H1 (cell line): ENCODE measurements around the gene C17orf107. TPM values are rescaled to one million over a fixed set of nuclear protein-coding genes. Genes with fewer than 3 reads are reported as not detected.
A peak's percentile ranks its signal among the peaks of the same experiment; 100 is the strongest.

ENCODE experiments used
- CBX5 ChIP-seq: fragments of 300-800, 300-1000 bp; sonication (generic); IDR thresholded peaks from 2 replicates; pipeline ENCODE4 v1.7.1; 2016; ENCODE audit warnings: antibody characterized with exemption, low read length, low read depth
- CEBPB ChIP-seq: IDR thresholded peaks from 2 replicates; pipeline ENCODE4 v1.6.1; 2012; ENCODE audit warnings: low read depth, low read length
- CHD1 ChIP-seq: IDR thresholded peaks from 2 replicates; pipeline ENCODE4 v1.6.1; 2012; ENCODE audit warnings: low read depth, low read length, improper control_type of control experiment
- CREB1 ChIP-seq: IDR thresholded peaks from 2 replicates; pipeline ENCODE4 v1.6.1; 2012; ENCODE audit warnings: inconsistent platforms
- CTCF ChIP-seq, 3 experiments: IDR thresholded peaks; 1 replicate in 2 of 3; 2 replicates in 1 of 3; pipeline versions ENCODE4 v1.5.1 to v1.6.1; 2011; ENCODE audit warnings: low read length in 3 of 3, mild to moderate bottlenecking in 3 of 3, inconsistent platforms in 2 of 3, low read depth in 1 of 3, moderate library complexity in 1 of 3; ENCODE audit not compliant: insufficient read depth in 1 of 3; ENCODE audit errors: control extremely low read depth in 1 of 3
- E2F6 ChIP-seq: IDR thresholded peaks from 2 replicates; pipeline ENCODE4 v1.6.1; 2012; ENCODE audit warnings: inconsistent platforms
- JUN ChIP-seq: IDR thresholded peaks from 2 replicates; pipeline ENCODE4 v1.6.1; 2011; ENCODE audit warnings: low read depth, mild to moderate bottlenecking, improper control_type of control experiment, low read length
- MAFK ChIP-seq: IDR thresholded peaks from 2 replicates; pipeline ENCODE4 v1.6.1; 2012; ENCODE audit warnings: low read depth, mild to moderate bottlenecking, improper control_type of control experiment, low read length
- NANOG ChIP-seq: IDR thresholded peaks from 2 replicates; pipeline ENCODE4 v1.6.1; 2011; ENCODE audit warnings: low read length, low read depth, mild to moderate bottlenecking, inconsistent platforms; ENCODE audit not compliant: insufficient read depth, poor library complexity, severe bottlenecking
- NRF1 ChIP-seq: IDR thresholded peaks from 2 replicates; pipeline ENCODE4 v1.6.1; 2011; ENCODE audit warnings: mild to moderate bottlenecking, low read depth, low read length, improper control_type of control experiment
- PHF8 ChIP-seq: fragments of 200-600 bp; sonication (generic); conservative IDR thresholded peaks from 2 replicates; pipeline ENCODE4 v1.7.1; 2012; ENCODE audit warnings: low read depth, mild to moderate bottlenecking, inconsistent platforms, low read length, moderate library complexity
- POLR2A ChIP-seq, 2 experiments: IDR thresholded peaks; 1 replicate in 1 of 2; 2 replicates in 1 of 2; pipeline ENCODE4 v1.6.1; 2011; ENCODE audit warnings: low read depth in 2 of 2, low read length in 2 of 2, mild to moderate bottlenecking in 2 of 2; ENCODE audit errors: control extremely low read depth in 1 of 2
- POU5F1 ChIP-seq: IDR thresholded peaks from 2 replicates; pipeline ENCODE4 v1.6.1; 2011; ENCODE audit warnings: low read depth, mild to moderate bottlenecking, low read length, moderate library complexity
- RFX5 ChIP-seq: IDR thresholded peaks from 2 replicates; pipeline ENCODE4 v1.6.1; 2011; ENCODE audit warnings: low read depth, low read length, improper control_type of control experiment, borderline replicate concordance
- RNF2 ChIP-seq: fragments of 200-900, 300-1000 bp; sonication (generic); IDR thresholded peaks from 2 replicates; pipeline ENCODE4 v1.7.1; 2016; ENCODE audit warnings: borderline replicate concordance, low read depth, mild to moderate bottlenecking, antibody characterized with exemption, low read length; ENCODE audit not compliant: poor library complexity, severe bottlenecking; ENCODE audit errors: missing control alignments
- SAP30 ChIP-seq: fragments of 300-600 bp; sonication (generic); IDR thresholded peaks from 2 replicates; pipeline ENCODE4 v1.7.1; 2012; ENCODE audit warnings: low read length, moderate library complexity, mild to moderate bottlenecking, inconsistent platforms; ENCODE audit not compliant: insufficient read depth, insufficient replicate concordance
- SIX5 ChIP-seq: IDR thresholded peaks from 2 replicates; pipeline ENCODE4 v1.6.1; 2011; ENCODE audit warnings: mild to moderate bottlenecking, low read depth, low read length
- SP1 ChIP-seq: IDR thresholded peaks from 2 replicates; pipeline ENCODE4 v1.6.1; 2011; ENCODE audit warnings: low read depth, low read length
- SP2 ChIP-seq: IDR thresholded peaks from 2 replicates; pipeline ENCODE4 v1.6.1; 2012; ENCODE audit warnings: mild to moderate bottlenecking, low read length, inconsistent platforms
- TAF1 ChIP-seq: IDR thresholded peaks from 2 replicates; pipeline ENCODE4 v1.6.1; 2011; ENCODE audit warnings: mild to moderate bottlenecking, low read depth, low read length
- TBP ChIP-seq: IDR thresholded peaks from 2 replicates; pipeline ENCODE4 v1.6.1; 2011; ENCODE audit warnings: low read depth, low read length, improper control_type of control experiment
- ZNF274 ChIP-seq: IDR thresholded peaks from 2 replicates; pipeline ENCODE4 v1.7.0; 2012; ENCODE audit warnings: low read length, borderline replicate concordance; ENCODE audit errors: extremely low read depth
- polyA plus RNA-seq, 7 experiments: library from polyadenylated mRNA; depleted of rRNA in 3 of 7; stranded (reverse) in 5 of 7; unstranded in 2 of 7; fragments of >200 nt in 5 of 7; fragments of 200-250 nt in 2 of 7; gene quantifications; 1 replicate in 5 of 7; 2 replicates in 1 of 7; 4 replicates in 1 of 7; pipeline versions ENCODE4 v1.2.1 to v1.2.3, GENCODE V29; 2011 to 2013; ENCODE audit warnings: missing spikeins in 2 of 7, mixed read lengths in 2 of 7
- total RNA-seq: library from RNA; stranded (reverse); fragmentation: NEBNext Ultra II Directional; extraction: Animal tissue kit (Norgen Biotek cat#: 25700); gene quantifications from 2 replicates; pipeline ENCODE4 v1.2.1, GENCODE V29; 2021

Gene C17orf107
- total and polyA plus RNA-seq, 2 of the 8 experiments (the other 6 are each of a cell fraction or from before 2014, with no cell fraction given) = 0.39 to 0.45 TPM

- TF ChIP-seq RNF2 (no peak), ZNF274 (no peak), NRF1 (no peak), SIX5 (no peak), SP1 (no peak), POLR2A (IDR thresholded peaks at IDR 0.05; ENCODE audit: control extremely low read depth in 1 of 2, low read depth in 2 of 2, low read length in 2 of 2) (peak in 1 of 2 experiments; percentile 21; a peak in 1 of 3 replicates), E2F6 (no peak), SP2 (no peak), NANOG (no peak), CTCF (IDR thresholded peaks at IDR 0.05; ENCODE audit: control extremely low read depth in 1 of 3, insufficient read depth in 1 of 3, low read depth in 1 of 3, low read length in 3 of 3) (no peak), PHF8 (no peak; the same call in 1 of the 2 replicates), CEBPB (no peak), CBX5 (no peak), MAFK (no peak), POU5F1 (no peak), CREB1 (peak; percentile 97), CHD1 (no peak), TBP (no peak), SAP30 (no peak), JUN (no peak), RFX5 (no peak), TAF1 (no peak)
These were observed 1.1 kb downstream of the C17orf107 start (continued) for GRCh38 chr17:4900231-4901107.
